Common myeloid progenitor, CD34-positive (primary cell): ENCODE data around the gene MSI2.

Experiments
- CTCF ChIA-PET: fragments of 350-600 bp; sonication (Branson Sonifier 250); formaldehyde crosslinking; loops from one replicate; lab custom pipeline; 2021; ENCODE audit warnings: antibody characterized with exemption; lab: Charles Lee
- POLR2A ChIA-PET: fragments of 350-600 bp; sonication (Branson Sonifier 250); formaldehyde crosslinking; loops from one replicate; lab custom pipeline; 2021; ENCODE audit warnings: antibody characterized with exemption; lab: Charles Lee
- DNase-seq, 3 donors: peaks; one replicate each; pipeline versions ENCODE4 v3.0.0 to v3.0.0-alpha.2; 2013
- H3K27ac ChIP-seq, 2 experiments: 1 replicate in 1 of 2; 2 replicates in 1 of 2; pipeline ENCODE4 v1.7.0; 2013; ENCODE audit warnings: inconsistent platforms in 2 of 2, low read length in 2 of 2, mild to moderate bottlenecking in 2 of 2, low read depth in 1 of 2, moderate library complexity in 1 of 2; ENCODE audit not compliant: severe bottlenecking in 2 of 2, insufficient read depth in 1 of 2, poor library complexity in 1 of 2
- H3K27me3 ChIP-seq, 5 experiments: replicated peaks in 2 of 5; 1 replicate in 3 of 5; 2 replicates in 2 of 5; pipeline versions ENCODE4 v1.6.1 to v1.7.0; 2013; ENCODE audit warnings: low read length in 4 of 5, mild to moderate bottlenecking in 2 of 5, moderate library complexity in 2 of 5, inconsistent platforms in 1 of 5; ENCODE audit not compliant: insufficient read depth in 5 of 5, control insufficient read depth in 4 of 5
- H3K36me3 ChIP-seq, 4 experiments: 1 replicate in 2 of 4; 2 replicates in 2 of 4; pipeline versions ENCODE4 v1.6.1 to v1.7.0; 2013; ENCODE audit warnings: low read length in 3 of 4, control low read depth in 1 of 4, mild to moderate bottlenecking in 1 of 4; ENCODE audit not compliant: control insufficient read depth in 4 of 4, insufficient read depth in 4 of 4
- H3K4me1 ChIP-seq, 4 experiments: 1 replicate in 3 of 4; 2 replicates in 1 of 4; pipeline versions ENCODE4 v1.6.1 to v1.7.1; 2013; ENCODE audit warnings: low read length in 3 of 4, mild to moderate bottlenecking in 3 of 4, control low read depth in 1 of 4, inconsistent platforms in 1 of 4, moderate library complexity in 1 of 4; ENCODE audit not compliant: control insufficient read depth in 4 of 4, insufficient read depth in 4 of 4; ENCODE audit errors: control extremely low read depth in 1 of 4
- H3K4me3 ChIP-seq, 7 experiments: 1 replicate in 4 of 7; 2 replicates in 3 of 7; pipeline versions ENCODE4 v1.5.1 to v1.7.0; 2013; ENCODE audit warnings: mild to moderate bottlenecking in 7 of 7, low read length in 6 of 7, moderate library complexity in 6 of 7, inconsistent platforms in 2 of 7, low read depth in 2 of 7, control low read depth in 1 of 7; ENCODE audit not compliant: insufficient read depth in 4 of 7, control insufficient read depth in 1 of 7; ENCODE audit errors: extremely low read depth in 1 of 7
- H3K9me3 ChIP-seq, 5 experiments: 1 replicate in 4 of 5; 2 replicates in 1 of 5; pipeline versions ENCODE4 v1.6.1 to v1.7.1; 2013; ENCODE audit warnings: low read length in 4 of 5, mild to moderate bottlenecking in 2 of 5, inconsistent platforms in 1 of 5, low read depth in 1 of 5, moderate library complexity in 1 of 5; ENCODE audit not compliant: control insufficient read depth in 4 of 5, insufficient read depth in 2 of 5; ENCODE audit errors: control extremely low read depth in 1 of 5
- WGBS: methylation state at CpG from one replicate; pipeline ENCODE4 v1.1.5; 2013; ENCODE audit not compliant: insufficient coverage; 5-methylcytosine and 5-hydroxymethylcytosine counted together

The MSI2 gene

GRCh38 chr17:57665128-57665527 is 408.8 kb downstream of the MSI2 start:
- POLR2A ChIA-PET: no interaction called here
- DNase-seq: no peak
- WGBS: 100% methylated on average over 4 of the region's 5 CpGs
- peaks cover 8 to 83% (median 60%) of the 10 kb centered on the region in 4 experiments for H3K36me3 ChIP-seq
- CTCF ChIA-PET: interaction anchor here (0.7 to 1.0 kb wide), 3 partner anchors 11 to 377 kb away, joined by 3 read pairs; no protein-coding TSS in a partner anchor
- no peak overlapping the region for H3K4me3 ChIP-seq
- H3K4me1 ChIP-seq: peaks cover 0 to 14% (median 0%) of the 10 kb centered on the region in 4 experiments
- no peaks in the 10 kb centered on the region for H3K9me3 ChIP-seq
- no peaks in the 10 kb centered on the region for H3K27me3 ChIP-seq
- H3K27ac ChIP-seq: peak overlapping the region; percentile 25 to 43

- H3K27me3 ChIP-seq: no peaks in the 10 kb centered on the region
- POLR2A ChIA-PET: no interaction called here
- H3K4me1 ChIP-seq: peaks cover 0 to 19% (median 0%) of the 10 kb centered on the region in 4 experiments
- H3K36me3 ChIP-seq: peaks cover 8 to 83% (median 56%) of the 10 kb centered on the region in 4 experiments
- H3K27ac ChIP-seq: peak overlapping the region; percentile 12 to 43
- 100% methylated on average over 3 of the region's 4 CpGs for WGBS
- H3K9me3 ChIP-seq: no peaks in the 10 kb centered on the region
- CTCF ChIA-PET: interaction anchor here (0.7 to 1.7 kb wide), 3 partner anchors 11 to 378 kb away, joined by 3 to 4 read pairs (median 3); no protein-coding TSS in a partner anchor
- no peak overlapping the region for H3K4me3 ChIP-seq
- DNase-seq: no peak
Observed at GRCh38 chr17:57665696-57666095, 409.4 kb downstream of the MSI2 start.

GRCh38 chr17:57666201-57666870 is 410.0 kb downstream of the MSI2 start:
- CTCF ChIA-PET: interaction anchor here (1.7 kb wide), 1 partner anchor 117 kb away, joined by 4 read pairs; no protein-coding TSS in a partner anchor
- peak overlapping the region; percentile 12 to 43 for H3K27ac ChIP-seq
- no peak overlapping the region for H3K4me3 ChIP-seq
- 89% methylated on average over 5 of the region's 5 CpGs for WGBS
- H3K36me3 ChIP-seq: peaks cover 4 to 83% (median 52%) of the 10 kb centered on the region in 4 experiments
- no peaks in the 10 kb centered on the region for H3K27me3 ChIP-seq
- DNase-seq: peak in 1 of 3 donors; percentile 14
- peaks cover 0 to 23% (median 3%) of the 10 kb centered on the region in 4 experiments for H3K4me1 ChIP-seq
- POLR2A ChIA-PET: no interaction called here
- no peaks in the 10 kb centered on the region for H3K9me3 ChIP-seq

GRCh38 chr17:57666946-57667345 is 410.6 kb downstream of the MSI2 start:
- POLR2A ChIA-PET: no interaction called here

GRCh38 chr17:57667461-57667923 is 411.2 kb downstream of the MSI2 start:
- no peak overlapping the region for H3K4me3 ChIP-seq
- no peaks in the 10 kb centered on the region for H3K27me3 ChIP-seq
- ChIA-PET CTCF (interaction anchor here (1.7 kb wide), 1 partner anchor 116 kb away, joined by 4 read pairs; no protein-coding TSS in a partner anchor), POLR2A (no interaction called here)
- no peaks in the 10 kb centered on the region for H3K9me3 ChIP-seq
- no peak for DNase-seq
- no peak overlapping the region for H3K27ac ChIP-seq
- peaks cover 0 to 82% (median 44%) of the 10 kb centered on the region in 4 experiments for H3K36me3 ChIP-seq
- 100% methylated on average over 3 of the region's 6 CpGs for WGBS
- peaks cover 0 to 33% (median 10%) of the 10 kb centered on the region in 4 experiments for H3K4me1 ChIP-seq

More at GRCh38 chr17:57666946-57667345, 410.6 kb downstream of the MSI2 start:
- CTCF ChIA-PET: interaction anchor here (1.7 kb wide), 1 partner anchor 116 kb away, joined by 4 read pairs; no protein-coding TSS in a partner anchor
- peak overlapping the region in 1 of 2 experiments; percentile 6 for H3K27ac ChIP-seq
- DNase-seq: no peak
- no peaks in the 10 kb centered on the region for H3K27me3 ChIP-seq
- H3K4me3 ChIP-seq: no peak overlapping the region
- H3K36me3 ChIP-seq: peaks cover 0 to 79% (median 47%) of the 10 kb centered on the region in 4 experiments
- peaks cover 0 to 30% (median 5%) of the 10 kb centered on the region in 4 experiments for H3K4me1 ChIP-seq
- H3K9me3 ChIP-seq: no peaks in the 10 kb centered on the region
- 93% methylated on average over 6 of the region's 6 CpGs for WGBS

- H3K27me3 ChIP-seq: no peaks in the 10 kb centered on the region
- peaks cover 0 to 31% (median 10%) of the 10 kb centered on the region in 4 experiments for H3K4me1 ChIP-seq
- H3K36me3 ChIP-seq: peaks cover 0 to 85% (median 45%) of the 10 kb centered on the region in 4 experiments
- no peak overlapping the region for H3K4me3 ChIP-seq
- no peak for DNase-seq
- POLR2A ChIA-PET: no interaction called here
- no peak overlapping the region for H3K27ac ChIP-seq
- H3K9me3 ChIP-seq: no peaks in the 10 kb centered on the region
- CTCF ChIA-PET: no interaction called here
- WGBS: 94% methylated on average over 2 of the region's 3 CpGs
Observed at GRCh38 chr17:57668332-57668731, 412.0 kb downstream of the MSI2 start.
